Umbilical cord (tissue), 2 donors: ENCODE measurements around the gene MMP19. TPM values are rescaled to one million over a fixed set of nuclear protein-coding genes. Genes with fewer than 3 reads are reported as not detected.
A peak's percentile ranks its signal among the peaks of the same experiment; 100 is the strongest.
"Not testable (repeated sequence)": the region's sequence is repeated elsewhere in the genome, so short reads cannot be mapped to it uniquely, and the experiment has no call there.

Source experiments
- DNase-seq: peaks from one replicate; pipeline ENCODE4 v3.0.0-alpha.2; 2015; ENCODE audit warnings: low spot score
- total RNA-seq: library from RNA; depleted of rRNA; stranded (reverse); fragments of >200 nt; gene quantifications from one replicate; pipeline ENCODE4 v1.2.3, GENCODE V29; 2014; ENCODE audit warnings: low replicate concordance; ENCODE audit not compliant: insufficient read depth

Gene MMP19
- 16.1 TPM for total RNA-seq

GRCh38 chr12:55842681-55843429 lies at the start of gene MMP19:
Gene MMP19, minus strand, starts transcription at chr12:55842936. Its CDS starts 106 bp downstream, at chr12:55842830.
- DNase-seq, result peak; percentile 83

GRCh38 chr12:55891310-55891709 lies 48.6 kb upstream of the MMP19 start:
- DNase-seq, result no peak

GRCh38 chr12:55885113-55885512 lies 42.4 kb upstream of the MMP19 start:
- DNase-seq, result no peak

GRCh38 chr12:55877824-55878223 lies 35.1 kb upstream of the MMP19 start:
- no peak for DNase-seq

GRCh38 chr12:55875704-55876467 lies 33.1 kb upstream of the MMP19 start:
- DNase-seq, result no peak

- no peak for DNase-seq
These were observed 31.7 kb upstream of the MMP19 start for GRCh38 chr12:55874443-55874842.

- not testable (repeated sequence) for DNase-seq
These were observed 23.8 kb upstream of the MMP19 start for GRCh38 chr12:55866454-55867004.

- DNase-seq, result no peak
These were observed 22.6 kb upstream of the MMP19 start for GRCh38 chr12:55865327-55865726.

GRCh38 chr12:55862931-55863330 lies 20.2 kb upstream of the MMP19 start:
- not testable (repeated sequence) for DNase-seq

- DNase-seq, result no peak
These were observed 19.6 kb upstream of the MMP19 start for GRCh38 chr12:55862286-55862685.

- DNase-seq, result no peak
These were observed 19.1 kb upstream of the MMP19 start for GRCh38 chr12:55861871-55862270.

- DNase-seq, result no peak
These were observed 18.7 kb upstream of the MMP19 start for GRCh38 chr12:55861396-55861795.

GRCh38 chr12:55852740-55853139 lies 10.0 kb upstream of the MMP19 start:
- DNase-seq, result no peak

GRCh38 chr12:55850893-55851292 lies 8.2 kb upstream of the MMP19 start:
- peak; percentile 43 for DNase-seq

- no peak for DNase-seq
These were observed 7.7 kb upstream of the MMP19 start for GRCh38 chr12:55850401-55850800.

GRCh38 chr12:55849616-55850343 lies 7.0 kb upstream of the MMP19 start:
- DNase-seq, result no peak

- peak; percentile 96 for DNase-seq
These were observed 5.0 kb upstream of the MMP19 start for GRCh38 chr12:55847603-55848291.

- DNase-seq, result no peak
These were observed 4.3 kb upstream of the MMP19 start for GRCh38 chr12:55847033-55847432.

- peak; percentile 60 for DNase-seq
These were observed 3.2 kb upstream of the MMP19 start for GRCh38 chr12:55845785-55846496.

- no peak for DNase-seq
These were observed 2.6 kb upstream of the MMP19 start for GRCh38 chr12:55845361-55845760.

GRCh38 chr12:55844961-55845360 lies 2.2 kb upstream of the MMP19 start:
- no peak for DNase-seq
